ENCODE results near the gene TNS3.

TNS3 gene

DNA sequence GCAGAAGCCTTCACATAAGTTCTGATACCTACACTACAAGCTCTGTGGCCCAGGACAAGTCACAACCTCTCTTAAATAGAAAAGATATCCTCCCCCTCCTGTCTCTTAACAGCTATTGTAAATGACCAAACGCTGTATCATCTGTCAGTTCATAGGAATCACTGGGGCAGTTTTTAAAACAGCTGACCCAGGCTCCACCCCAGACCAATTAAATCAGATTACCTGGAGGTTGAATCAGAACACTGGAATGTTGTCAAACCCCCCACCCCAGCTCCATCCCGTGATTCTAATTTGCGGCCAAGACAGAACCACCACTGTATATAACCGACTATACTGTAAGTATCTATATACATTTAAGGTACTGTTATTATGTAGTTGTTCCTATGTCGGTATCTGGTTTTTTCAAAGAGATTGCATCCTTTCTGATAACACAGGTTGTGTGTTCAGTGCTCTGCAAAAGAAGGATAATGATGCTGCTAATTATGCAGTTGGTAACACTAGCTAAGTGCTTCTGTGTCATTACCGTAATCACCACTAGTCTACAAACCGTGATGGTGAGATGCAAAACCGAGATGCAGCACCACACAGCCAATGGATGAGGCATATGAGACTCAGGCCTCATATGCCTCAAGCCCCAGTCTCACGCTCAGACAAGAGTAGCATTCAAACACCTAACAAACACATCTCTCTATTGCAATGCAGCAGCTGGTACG lies 47.4 kb downstream of the TNS3 start:
- FAIRE-seq (no peak), DNase-seq (ENCODE audit: insufficient read length, low spot score) (no peak)
- TF ChIP-seq, protein P1, sequence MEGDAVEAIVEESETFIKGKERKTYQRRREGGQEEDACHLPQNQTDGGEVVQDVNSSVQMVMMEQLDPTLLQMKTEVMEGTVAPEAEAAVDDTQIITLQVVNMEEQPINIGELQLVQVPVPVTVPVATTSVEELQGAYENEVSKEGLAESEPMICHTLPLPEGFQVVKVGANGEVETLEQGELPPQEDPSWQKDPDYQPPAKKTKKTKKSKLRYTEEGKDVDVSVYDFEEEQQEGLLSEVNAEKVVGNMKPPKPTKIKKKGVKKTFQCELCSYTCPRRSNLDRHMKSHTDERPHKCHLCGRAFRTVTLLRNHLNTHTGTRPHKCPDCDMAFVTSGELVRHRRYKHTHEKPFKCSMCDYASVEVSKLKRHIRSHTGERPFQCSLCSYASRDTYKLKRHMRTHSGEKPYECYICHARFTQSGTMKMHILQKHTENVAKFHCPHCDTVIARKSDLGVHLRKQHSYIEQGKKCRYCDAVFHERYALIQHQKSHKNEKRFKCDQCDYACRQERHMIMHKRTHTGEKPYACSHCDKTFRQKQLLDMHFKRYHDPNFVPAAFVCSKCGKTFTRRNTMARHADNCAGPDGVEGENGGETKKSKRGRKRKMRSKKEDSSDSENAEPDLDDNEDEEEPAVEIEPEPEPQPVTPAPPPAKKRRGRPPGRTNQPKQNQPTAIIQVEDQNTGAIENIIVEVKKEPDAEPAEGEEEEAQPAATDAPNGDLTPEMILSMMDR (IDR thresholded peaks at IDR 0.05; ENCODE audit: insufficient read depth, missing control alignments): no peak

DNA sequence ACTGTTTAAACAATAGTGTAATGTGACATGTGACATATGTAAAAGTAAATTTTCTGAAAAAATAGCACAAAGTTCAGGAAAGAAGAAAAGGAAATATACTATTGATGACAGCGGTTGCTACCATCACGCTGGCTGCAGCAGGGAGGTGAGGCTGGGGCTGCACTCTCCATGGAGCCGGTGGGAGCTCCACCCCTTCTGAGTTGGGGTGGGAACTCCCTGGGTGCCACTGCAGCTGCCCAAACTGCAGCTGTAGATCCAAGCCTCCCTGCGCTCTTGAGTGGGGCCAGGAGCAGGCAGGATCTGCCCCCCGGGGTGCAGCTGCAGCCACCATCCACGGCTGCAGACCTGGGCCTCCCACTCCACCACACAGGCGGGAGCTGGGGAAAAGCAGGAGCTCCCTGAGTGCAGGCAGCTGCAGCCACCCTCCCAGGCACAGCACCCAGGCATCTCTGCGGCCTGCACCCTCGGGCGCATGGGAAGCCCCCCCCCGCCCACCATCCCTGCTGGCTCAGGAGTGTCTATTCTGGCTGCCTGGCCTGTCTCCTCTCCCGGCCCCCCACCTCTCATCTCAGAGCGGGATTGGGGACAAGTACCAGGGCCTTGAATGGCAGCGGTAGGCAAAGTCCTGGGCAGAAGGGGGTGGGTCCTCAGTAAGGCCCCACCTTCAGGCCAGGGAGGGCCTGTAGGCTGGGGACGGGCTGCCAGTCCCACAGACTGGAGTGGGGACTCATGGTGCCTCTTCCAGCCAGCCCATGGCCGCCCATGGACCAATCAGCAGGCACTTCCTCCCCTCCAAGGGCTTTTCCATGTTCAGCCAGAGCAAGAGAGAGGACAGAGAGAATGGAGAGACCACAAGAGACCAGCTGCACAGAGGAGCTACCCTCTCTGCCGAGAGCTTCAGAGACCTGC lies 50.1 kb downstream of the TNS3 start:
- DNase-seq (ENCODE audit: insufficient read length, low spot score) (no peak), FAIRE-seq (no peak)
- TF ChIP-seq, protein P1 (IDR thresholded peaks at IDR 0.05; ENCODE audit: insufficient read depth, missing control alignments): no peak

DNA sequence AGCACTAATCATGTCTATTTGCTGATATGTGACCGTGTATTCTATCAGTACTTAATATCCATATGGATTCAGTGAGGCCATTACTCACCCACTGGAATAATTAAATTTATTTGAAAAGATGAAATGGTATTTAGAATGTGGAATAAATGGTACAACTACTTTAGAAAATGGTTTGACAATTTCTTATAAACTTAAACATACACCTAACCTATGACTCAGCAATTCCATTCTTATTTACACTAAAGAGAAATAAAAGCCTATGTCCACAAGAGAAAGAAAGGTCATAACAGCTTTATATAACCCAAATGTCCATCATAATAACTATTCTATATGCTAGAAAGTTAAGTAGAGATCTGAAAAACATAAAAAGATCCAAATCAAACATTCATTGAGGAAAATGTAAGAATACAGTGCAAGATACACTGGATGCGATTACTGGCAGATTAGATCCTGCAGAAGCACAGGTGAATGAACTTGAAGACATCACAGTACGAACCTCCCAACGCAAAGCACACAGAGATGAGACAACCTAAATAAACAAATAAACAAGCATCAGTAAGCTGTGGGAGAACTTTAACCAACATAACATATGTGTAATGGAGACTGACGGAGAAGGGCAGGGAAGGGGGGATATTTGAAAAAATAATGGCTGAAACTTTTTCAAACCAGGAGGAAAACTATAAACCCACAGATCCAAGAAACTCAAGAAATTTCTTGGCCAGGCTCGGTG lies 51.9 kb downstream of the TNS3 start:
- TF ChIP-seq, protein P1 (IDR thresholded peaks at IDR 0.05; ENCODE audit: insufficient read depth, missing control alignments): no peak
- no peak for DNase-seq (ENCODE audit: insufficient read length, low spot score)
- FAIRE-seq: no peak

DNA sequence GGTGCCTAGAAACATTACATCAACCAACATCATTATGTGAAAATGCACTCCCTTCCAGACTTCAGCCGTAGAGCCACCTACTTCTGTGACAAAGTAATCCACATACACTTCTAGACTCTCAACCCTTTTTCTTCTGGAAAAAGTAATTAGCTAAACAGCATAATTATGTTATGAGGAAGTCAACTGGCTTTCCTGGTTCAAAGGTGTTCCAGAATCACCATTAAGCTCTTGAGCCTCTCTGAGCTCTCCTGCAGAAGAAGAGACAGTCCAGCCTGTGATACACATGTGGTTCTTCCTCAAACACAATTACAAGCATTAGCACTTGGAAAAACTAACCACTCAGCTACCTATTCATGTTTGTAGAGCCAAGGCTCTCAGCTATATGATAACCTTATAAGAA lies 52.5 kb downstream of the TNS3 start:
- no peak for DNase-seq (ENCODE audit: insufficient read length, low spot score)
- no peak for FAIRE-seq
- TF ChIP-seq, protein P1 (IDR thresholded peaks at IDR 0.05; ENCODE audit: insufficient read depth, missing control alignments): no peak

DNA sequence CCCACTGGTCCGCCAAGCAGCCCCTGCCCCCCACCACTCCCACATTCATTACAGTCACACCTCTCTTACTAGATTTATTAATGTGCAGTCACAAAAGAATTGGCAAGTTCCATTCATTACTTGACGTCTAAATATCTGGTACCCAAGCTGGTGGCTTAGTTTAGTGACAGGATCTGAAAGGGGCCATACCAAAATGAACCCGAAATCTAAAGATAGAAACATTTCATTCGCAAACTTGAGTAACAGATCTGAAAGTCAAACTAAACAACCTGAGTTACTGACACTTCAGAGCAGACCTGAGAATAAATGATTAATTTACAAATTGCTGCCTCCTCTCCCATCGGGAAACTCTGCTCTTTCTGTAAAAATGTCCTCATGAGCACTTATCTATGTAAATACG lies 53.4 kb downstream of the TNS3 start:
- TF ChIP-seq, protein P1 (IDR thresholded peaks at IDR 0.05; ENCODE audit: insufficient read depth, missing control alignments): no peak
- FAIRE-seq (no peak), DNase-seq (ENCODE audit: insufficient read length, low spot score) (no peak)

DNA sequence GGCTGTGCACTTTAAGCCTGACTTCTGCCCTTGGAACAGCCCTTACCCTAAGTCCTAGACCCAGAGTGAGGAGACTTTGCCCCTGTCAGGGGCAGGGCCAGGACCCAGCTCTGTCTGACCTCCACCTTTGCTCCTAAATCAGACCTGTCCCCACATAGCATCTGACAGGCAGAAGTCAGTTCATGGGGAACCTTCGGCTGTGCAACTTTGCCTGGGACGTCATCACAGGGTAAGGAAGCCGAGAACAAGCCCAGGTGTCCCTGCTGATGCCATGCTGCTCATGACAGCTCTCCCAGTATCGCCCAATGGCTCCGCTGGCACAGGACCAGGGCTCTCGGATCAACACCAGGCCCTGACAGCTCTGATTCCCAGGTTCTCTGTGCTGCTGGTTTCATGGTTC lies 55.4 kb downstream of the TNS3 start:
- no peak for DNase-seq (ENCODE audit: insufficient read length, low spot score)
- no peak for FAIRE-seq
- TF ChIP-seq, protein P1 (IDR thresholded peaks at IDR 0.05; ENCODE audit: insufficient read depth, missing control alignments): no peak

Data from D721Med (cell line).